NT2/D1 (cell line): ENCODE measurements around the gene CFAP206.

Experiments
- SUZ12 ChIP-seq: IDR thresholded peaks from 2 replicates; pipeline ENCODE4 v1.6.1; 2011; ENCODE audit not compliant: insufficient read length, insufficient read depth; ENCODE audit errors: extremely low read depth
- YY1 ChIP-seq: IDR thresholded peaks from 2 replicates; pipeline ENCODE4 v1.6.1; 2011; ENCODE audit not compliant: insufficient read length, insufficient read depth
- ZNF274 ChIP-seq: IDR thresholded peaks from 2 replicates; pipeline ENCODE4 v1.6.1; 2011; ENCODE audit warnings: mild to moderate bottlenecking, low read depth, low read length

GRCh38 chr6:87472525-87473418, 65.0 kb downstream of the CFAP206 start, which contains the start of gene SLC35A1:
- TF ChIP-seq ZNF274 (no peak), SUZ12 (no peak), YY1 (no peak)
